Endothelial cell of umbilical vein (primary cell): ENCODE measurements around the gene SLC43A1.

Experiments used
- POLR2A ChIP-seq: IDR thresholded peaks from 2 replicates; pipeline ENCODE4 v1.6.1; 2012; ENCODE audit warnings: low read depth, mild to moderate bottlenecking, control low read depth, low read length
- POLR2AphosphoS5 ChIP-seq: IDR thresholded peaks from 2 replicates; pipeline ENCODE4 v1.6.1; 2012; ENCODE audit warnings: low read depth, mild to moderate bottlenecking, control low read depth, low read length, moderate library complexity; ENCODE audit not compliant: insufficient read depth
- TF ChIP-seq, protein P1 (sequence below): IDR thresholded peaks from 2 replicates; pipeline ENCODE4 v1.6.1; 2011; ENCODE audit not compliant: insufficient read depth, insufficient read length
- TF ChIP-seq, protein P2 (sequence below), 2 donors: IDR thresholded peaks; 1 replicate in 1 of 2; 2 replicates in 1 of 2; pipeline ENCODE4 v1.5.1; 2011; ENCODE audit warnings: low read length in 2 of 2, mild to moderate bottlenecking in 2 of 2, moderate library complexity in 2 of 2, control low read depth in 1 of 2, inconsistent platforms in 1 of 2, low read depth in 1 of 2; ENCODE audit not compliant: insufficient read depth in 1 of 2; ENCODE audit errors: extremely low read depth in 1 of 2

DNA sequence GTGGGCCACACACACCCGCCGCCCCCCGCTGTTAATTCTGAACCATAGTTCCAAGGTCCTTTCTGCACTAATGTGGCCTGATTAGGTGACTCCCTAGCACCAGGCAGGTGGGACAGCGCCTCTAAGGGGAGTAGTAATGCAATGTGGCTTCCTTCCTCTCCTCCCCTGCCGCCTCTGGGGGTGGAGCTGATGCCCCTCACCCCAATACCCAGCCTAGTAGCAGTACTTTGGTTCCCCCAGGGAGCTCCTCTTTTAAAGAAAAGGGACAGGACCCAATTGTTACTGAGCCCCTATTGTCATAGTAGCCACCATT, 40.7 kb downstream of the SLC43A1 start:
- TF ChIP-seq POLR2A (no peak), POLR2AphosphoS5 (no peak)
- TF ChIP-seq, protein P1, sequence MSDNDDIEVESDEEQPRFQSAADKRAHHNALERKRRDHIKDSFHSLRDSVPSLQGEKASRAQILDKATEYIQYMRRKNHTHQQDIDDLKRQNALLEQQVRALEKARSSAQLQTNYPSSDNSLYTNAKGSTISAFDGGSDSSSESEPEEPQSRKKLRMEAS, result no peak
- TF ChIP-seq, protein P2, sequence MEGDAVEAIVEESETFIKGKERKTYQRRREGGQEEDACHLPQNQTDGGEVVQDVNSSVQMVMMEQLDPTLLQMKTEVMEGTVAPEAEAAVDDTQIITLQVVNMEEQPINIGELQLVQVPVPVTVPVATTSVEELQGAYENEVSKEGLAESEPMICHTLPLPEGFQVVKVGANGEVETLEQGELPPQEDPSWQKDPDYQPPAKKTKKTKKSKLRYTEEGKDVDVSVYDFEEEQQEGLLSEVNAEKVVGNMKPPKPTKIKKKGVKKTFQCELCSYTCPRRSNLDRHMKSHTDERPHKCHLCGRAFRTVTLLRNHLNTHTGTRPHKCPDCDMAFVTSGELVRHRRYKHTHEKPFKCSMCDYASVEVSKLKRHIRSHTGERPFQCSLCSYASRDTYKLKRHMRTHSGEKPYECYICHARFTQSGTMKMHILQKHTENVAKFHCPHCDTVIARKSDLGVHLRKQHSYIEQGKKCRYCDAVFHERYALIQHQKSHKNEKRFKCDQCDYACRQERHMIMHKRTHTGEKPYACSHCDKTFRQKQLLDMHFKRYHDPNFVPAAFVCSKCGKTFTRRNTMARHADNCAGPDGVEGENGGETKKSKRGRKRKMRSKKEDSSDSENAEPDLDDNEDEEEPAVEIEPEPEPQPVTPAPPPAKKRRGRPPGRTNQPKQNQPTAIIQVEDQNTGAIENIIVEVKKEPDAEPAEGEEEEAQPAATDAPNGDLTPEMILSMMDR (IDR thresholded peaks at IDR 0.05; ENCODE audit: extremely low read depth in 1 of 2, insufficient read depth in 1 of 2, low read depth in 1 of 2, low read length in 2 of 2), result no peak
